ENCODE results near the gene GRM7.

The GRM7 gene

DNA sequence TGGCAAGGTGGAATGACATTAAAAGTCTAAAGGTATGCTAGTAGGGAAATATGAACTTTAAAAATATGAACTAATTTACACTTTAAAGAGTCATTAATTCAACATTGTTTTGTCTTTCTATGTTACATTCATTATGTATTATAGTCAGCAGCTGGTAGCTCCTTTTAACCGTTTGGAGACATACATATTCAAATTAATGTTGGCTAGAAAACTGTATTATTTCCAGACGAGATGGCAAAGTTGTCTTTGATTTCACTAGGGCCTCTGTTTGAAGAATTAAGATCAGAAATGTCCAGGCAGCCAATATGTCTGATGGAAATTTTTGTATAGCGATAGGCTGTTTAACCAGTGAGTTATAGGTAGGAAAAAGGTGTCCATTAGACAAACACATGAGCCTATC lies 817.6 kb downstream of the GRM7 start:
- DNase-seq, result no peak

DNA sequence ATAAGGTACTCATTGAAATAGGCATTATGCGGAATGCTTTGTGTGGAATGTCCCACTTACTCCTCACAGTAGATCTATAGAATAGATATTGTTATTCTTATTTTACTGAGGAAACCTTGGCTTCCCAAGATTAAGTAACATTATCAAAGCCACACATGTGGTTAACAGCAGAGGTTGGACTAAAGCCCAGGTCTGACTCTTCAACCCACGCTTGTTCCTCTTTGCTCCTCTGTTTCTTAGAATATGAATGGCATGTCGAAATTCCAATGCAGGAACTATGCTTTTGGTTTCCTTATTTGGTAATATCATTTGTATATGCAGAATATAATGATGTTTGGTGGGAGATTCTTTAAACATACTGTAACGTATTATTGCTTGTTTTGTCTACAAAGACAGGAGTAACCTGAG lies 821.9 kb downstream of the GRM7 start:
- no peak for DNase-seq

DNA sequence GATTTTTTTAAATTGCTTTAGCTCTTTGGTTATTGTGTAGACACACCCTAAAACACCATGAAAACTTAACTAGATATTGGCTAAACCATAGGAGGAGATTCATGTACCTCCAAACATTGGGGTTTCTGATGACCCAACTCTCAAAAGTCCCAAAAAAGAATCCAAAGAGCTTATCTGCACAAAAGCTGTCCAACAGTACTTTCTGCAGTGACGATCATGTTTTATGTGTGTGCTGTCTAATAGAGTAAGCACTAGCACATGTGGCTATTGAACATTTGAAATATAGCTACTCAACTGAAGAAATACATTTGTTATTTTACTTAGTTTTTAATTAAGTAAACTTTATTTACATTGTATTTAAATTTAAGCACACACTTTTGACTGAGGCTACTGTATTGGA lies 822.5 kb downstream of the GRM7 start:
- no peak for DNase-seq

- no peak for DNase-seq
Observed at GRCh38 chr3:7684182-7684715, 823.3 kb downstream of the GRM7 start.

GRCh38 chr3:7687428-7688147 lies 826.7 kb downstream of the GRM7 start:
- DNase-seq, result no peak

GRCh38 chr3:7692866-7693265 lies 832.0 kb downstream of the GRM7 start:
- no peak for DNase-seq

- no peak for DNase-seq
Observed at GRCh38 chr3:7693976-7694375, 833.1 kb downstream of the GRM7 start.

DNA sequence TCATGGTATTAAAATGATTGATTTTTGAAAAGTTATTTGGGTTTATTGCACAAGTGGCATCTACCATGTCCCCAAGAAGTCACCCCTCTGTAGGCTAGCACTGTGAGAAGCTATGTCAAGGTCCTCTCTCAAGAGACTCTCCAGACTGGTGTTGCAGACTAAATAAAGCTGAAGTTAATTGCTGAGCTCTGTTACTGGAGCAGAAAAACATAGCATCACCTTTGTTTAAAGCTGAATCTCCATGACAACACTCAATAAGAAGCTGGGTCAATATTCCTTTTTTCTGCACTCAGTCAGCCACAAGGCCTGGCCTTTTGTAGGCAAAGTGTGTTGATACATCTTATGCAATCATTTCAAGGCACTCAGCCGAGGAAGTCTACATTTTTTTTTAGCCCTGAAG lies 834.1 kb downstream of the GRM7 start:
- no peak for DNase-seq

DNA sequence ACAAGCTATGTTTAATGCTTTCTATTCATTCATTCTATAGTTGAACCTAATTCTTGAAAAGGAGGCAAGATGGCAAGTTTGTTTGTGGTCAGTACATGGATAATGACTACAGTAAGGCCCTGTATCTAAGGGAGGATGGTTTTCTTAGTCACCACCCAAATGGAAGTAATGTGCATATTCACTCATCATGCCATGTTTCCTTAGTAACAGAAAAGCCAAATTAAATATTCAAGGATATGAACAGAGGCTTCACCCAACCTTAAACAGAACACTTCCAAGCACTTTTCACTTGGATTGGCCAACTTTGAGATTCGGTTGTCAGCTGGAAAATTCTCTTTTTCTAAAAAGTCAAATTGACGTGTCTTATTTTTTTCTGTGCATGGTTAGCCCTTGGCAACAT lies 835.4 kb downstream of the GRM7 start:
- DNase-seq, result no peak

DNA sequence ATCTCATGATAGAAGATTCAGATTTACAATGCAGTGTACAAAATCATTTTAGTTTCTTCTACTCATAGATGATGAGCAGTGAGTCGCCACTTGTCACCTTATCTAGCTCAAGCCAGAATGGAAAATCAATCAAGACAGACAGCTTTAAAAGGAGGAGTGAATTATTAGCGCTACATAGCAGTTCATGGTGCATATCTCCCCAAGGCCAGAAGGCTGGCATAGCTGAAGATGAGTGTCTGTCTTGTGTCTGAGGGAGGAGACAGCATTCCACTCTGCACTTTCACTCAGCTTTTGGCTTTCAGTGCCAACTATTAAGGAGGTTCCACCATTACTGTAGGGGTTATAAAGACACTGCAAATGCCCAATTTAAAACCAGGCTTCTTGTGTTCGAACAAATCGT lies 836.6 kb downstream of the GRM7 start:
- DNase-seq, result no peak

DNA sequence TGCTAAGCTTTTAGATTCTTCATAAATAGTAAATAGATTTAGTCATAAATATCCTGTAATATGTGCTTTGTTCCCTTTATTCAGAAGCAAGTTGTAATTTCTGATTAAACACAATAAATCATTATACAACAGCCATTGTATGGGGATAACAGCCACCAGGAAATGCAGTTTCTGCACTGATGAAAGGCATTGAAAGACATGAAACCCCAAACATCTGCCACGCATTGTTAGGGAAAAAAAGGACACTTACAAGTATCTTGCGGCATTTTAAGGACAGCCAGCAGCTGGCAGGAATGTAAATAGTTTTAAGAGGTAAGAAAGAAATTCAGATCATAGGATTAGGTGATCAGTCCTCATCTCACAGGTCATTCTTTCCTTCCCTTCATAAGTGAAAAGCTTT lies 839.6 kb downstream of the GRM7 start:
- DNase-seq, result no peak

GRCh38 chr3:7700977-7701376 lies 840.1 kb downstream of the GRM7 start:
- DNase-seq, result no peak

GRCh38 chr3:7707187-7707586 lies 846.3 kb downstream of the GRM7 start:
- DNase-seq, result no peak

GRCh38 chr3:7709376-7710082 lies 848.6 kb downstream of the GRM7 start:
- no peak for DNase-seq

DNA sequence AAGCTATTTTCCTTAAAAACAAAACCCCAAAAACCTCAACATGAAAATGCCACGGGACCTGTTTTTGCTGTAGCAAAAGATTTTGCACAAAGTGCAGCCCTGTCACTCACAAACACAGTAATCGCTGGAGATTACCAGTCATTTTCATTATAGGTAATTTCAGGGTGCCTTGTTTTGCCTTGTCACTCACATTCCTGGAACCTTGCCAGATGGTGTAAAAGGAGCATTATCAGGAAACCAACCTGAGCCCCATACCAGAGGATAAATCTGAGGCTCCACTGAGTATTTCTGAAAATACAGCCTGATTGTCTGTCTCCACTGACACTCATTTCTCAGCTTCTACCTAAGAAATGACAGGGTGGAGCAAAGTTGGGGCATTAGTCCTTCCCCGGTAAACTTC lies 849.4 kb downstream of the GRM7 start:
- DNase-seq, result no peak

GRCh38 chr3:7713724-7714123 lies 852.8 kb downstream of the GRM7 start:
- DNase-seq, result no peak

DNA sequence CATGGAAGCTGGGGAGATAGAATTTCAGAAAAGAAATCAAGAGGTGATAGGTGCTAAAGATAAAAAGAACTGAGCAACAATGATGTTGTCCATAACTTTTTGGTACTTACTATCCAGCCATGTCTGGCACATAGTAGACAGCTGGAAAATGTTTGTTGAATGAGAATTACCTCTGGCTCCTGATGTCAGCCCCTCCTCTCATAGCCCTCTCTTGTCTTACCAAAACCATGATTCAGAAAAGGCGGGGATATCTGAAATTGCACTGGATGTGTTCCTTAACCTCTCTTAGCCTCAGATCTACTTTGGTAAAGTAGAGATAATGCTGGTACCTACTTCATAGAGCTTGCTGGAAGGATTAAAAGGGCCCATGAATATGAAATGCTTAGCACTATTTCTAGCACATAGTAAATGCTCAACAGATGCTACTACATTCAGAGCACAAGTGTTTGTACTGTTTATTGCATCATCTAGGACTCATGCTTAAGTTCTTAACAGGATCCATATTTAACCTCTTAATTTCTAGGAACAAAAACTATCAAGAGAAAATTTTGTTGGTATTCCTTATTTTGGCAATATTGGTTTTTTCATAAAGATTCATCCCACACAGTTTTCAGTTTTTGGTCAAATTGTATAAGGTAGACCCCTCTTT lies 859.9 kb downstream of the GRM7 start:
- DNase-seq, result no peak

GRCh38 chr3:7721869-7722268 lies 861.0 kb downstream of the GRM7 start:
- DNase-seq, result no peak

DNA sequence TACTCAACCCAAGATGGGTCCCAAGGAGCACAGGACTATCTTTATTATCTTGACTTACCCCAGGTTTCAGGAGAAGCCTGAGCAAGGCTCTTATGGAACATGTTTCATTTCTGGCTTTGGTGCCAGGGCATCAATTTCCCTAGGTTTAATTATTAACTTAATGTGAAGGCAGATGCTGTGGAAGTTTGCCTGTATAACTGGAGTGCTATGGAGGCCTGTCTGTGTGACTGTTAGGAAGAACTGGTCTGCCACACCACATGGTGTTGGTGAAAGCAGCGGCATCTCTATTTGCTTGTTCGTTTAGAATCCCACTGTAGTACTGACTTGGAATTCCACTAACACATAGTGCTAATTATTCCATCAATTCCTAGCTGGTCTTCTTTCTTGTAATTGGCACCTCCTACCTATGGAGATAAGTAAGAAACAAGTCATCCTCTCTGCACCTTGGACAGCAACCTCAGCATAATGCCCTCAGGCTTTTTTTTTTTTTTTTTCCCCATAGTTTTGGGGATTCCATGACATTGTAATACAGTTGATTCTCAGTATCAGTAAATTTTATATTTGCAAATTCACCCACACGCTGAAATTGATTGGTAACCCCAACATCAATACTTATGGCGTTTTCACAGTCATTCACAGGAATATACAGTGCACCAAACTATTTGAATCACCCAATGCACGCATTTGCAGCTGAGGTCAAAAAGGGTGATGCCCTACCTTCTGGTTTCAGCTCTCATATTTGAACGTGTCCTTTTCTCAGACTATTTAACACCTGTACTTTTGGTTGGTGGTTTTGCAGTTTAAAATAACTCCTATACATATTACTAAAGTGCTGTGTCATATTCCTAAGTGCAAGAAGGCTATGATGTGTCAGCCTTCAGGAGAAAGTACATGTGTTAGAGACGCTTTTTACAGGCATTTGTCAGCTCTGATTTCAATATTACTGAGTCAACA lies 867.9 kb downstream of the GRM7 start:
- no peak for DNase-seq

GRCh38 chr3:7733933-7734332 lies 873.0 kb downstream of the GRM7 start:
- DNase-seq, result no peak

- DNase-seq, result no peak
Observed at GRCh38 chr3:7734456-7734855, 873.5 kb downstream of the GRM7 start.

DNA sequence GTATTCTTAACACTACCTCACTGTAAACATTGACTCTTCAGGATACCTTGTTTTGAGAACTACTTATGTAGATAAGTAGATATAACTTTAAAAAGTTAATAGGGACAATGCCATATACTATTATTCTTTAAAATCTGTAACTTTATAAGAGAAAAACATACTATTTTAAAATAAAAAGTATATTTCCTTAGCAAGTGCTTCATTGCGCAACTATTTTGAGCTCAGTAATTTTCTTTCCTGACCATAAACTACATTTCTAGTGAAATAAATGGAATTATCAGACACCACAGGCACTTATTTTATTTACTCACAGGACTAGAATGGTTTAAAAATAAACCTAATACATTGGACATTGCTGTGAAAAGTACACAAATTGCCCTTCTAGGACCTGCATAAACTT lies 876.3 kb downstream of the GRM7 start:
- no peak for DNase-seq

DNA sequence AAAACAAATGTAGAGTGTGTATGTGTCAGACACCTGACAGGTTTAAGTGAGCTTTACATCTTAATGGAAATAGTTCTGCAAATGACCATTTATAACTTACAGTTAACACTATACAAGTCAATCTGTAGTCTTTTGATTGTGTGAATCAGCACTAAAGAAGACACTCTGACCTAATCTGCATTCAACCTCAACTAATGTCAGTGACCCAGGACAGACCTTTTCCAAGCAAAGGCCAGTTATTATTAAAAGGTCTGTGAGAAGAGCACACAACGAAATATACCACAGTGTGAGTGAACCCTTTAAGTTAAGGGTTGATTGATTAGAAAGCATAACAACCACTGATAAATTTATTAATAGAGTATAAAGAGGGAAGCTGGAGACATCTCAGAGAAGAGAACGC lies 878.8 kb downstream of the GRM7 start:
- no peak for DNase-seq

All from CD4-positive, alpha-beta T cell treated with Interleukin-17A for 4 hours (primary cell).